ENCODE data around the gene PNPLA7. TPM values are rescaled to one million over a fixed set of nuclear protein-coding genes. Genes with fewer than 3 reads are reported as not detected.

Gene PNPLA7
- total RNA-seq, 4 donors from 2014 or later, result 10.1 to 23.6 (median 11.6) TPM

GRCh38 chr9:137501457-137501856 lies 48.7 kb downstream of the PNPLA7 start:
- H3K4me1 ChIP-seq, result no peaks in the 10 kb centered on the region
- no peak overlapping the region for H3K27ac ChIP-seq
- H3K4me3 ChIP-seq (replicated peaks in 1 of 3), result no peak overlapping the region
- no peak for DNase-seq
- TF ChIP-seq CTCF (IDR thresholded peaks at IDR 0.05) (no peak), POLR2A (IDR thresholded peaks at IDR 0.05) (no peak)
- H3K27me3 ChIP-seq, result no peaks in the 10 kb centered on the region
- intact Hi-C loops (cut with DNase I), result no loop called here
- WGBS, 2 donors, result 85 to 92% methylated on average over 10 to 12 of the region's 12 CpGs
- no peaks in the 10 kb centered on the region for H3K9me3 ChIP-seq
- peaks cover 0 to 15% of the 10 kb centered on the region in 2 donors for H3K36me3 ChIP-seq

- Histone ChIP-seq H3K27me3 (no peaks in the 10 kb centered on the region), H3K36me3 (peaks cover 0 to 15% of the 10 kb centered on the region in 2 donors), H3K4me1 (no peaks in the 10 kb centered on the region), H3K9me3 (no peaks in the 10 kb centered on the region), H3K27ac (no peak overlapping the region), H3K4me3 (replicated peaks in 1 of 3) (no peak overlapping the region)
- 94 to 95% methylated on average over 38 to 39 of the region's 45 CpGs for WGBS, 2 donors
- intact Hi-C loops (cut with DNase I), result no loop called here
- no peak for DNase-seq
- no peak for TF ChIP-seq POLR2A (IDR thresholded peaks at IDR 0.05)
These were observed 49.4 kb downstream of the PNPLA7 start for GRCh38 chr9:137500666-137501397.

- WGBS, 2 donors, result 93 to 96% methylated on average over 18 to 36 of the region's 36 CpGs
- Histone ChIP-seq H3K4me3 (replicated peaks in 1 of 3) (no peak overlapping the region), H3K4me1 (no peaks in the 10 kb centered on the region), H3K27ac (no peak overlapping the region), H3K36me3 (peaks cover 0 to 15% of the 10 kb centered on the region in 2 donors), H3K27me3 (no peaks in the 10 kb centered on the region), H3K9me3 (no peaks in the 10 kb centered on the region)
- intact Hi-C loops (cut with DNase I), result no loop called here
- no peak for DNase-seq
- TF ChIP-seq POLR2A (IDR thresholded peaks at IDR 0.05), result no peak
- TF ChIP-seq CTCF (IDR thresholded peaks at IDR 0.05), result no peak
These were observed 50.1 kb downstream of the PNPLA7 start for GRCh38 chr9:137499858-137500661.

GRCh38 chr9:137499416-137499815 lies 50.8 kb downstream of the PNPLA7 start:
- no peak overlapping the region for H3K27ac ChIP-seq
- no peaks in the 10 kb centered on the region for H3K27me3 ChIP-seq
- H3K4me3 ChIP-seq (replicated peaks in 1 of 3), result no peak overlapping the region
- DNase-seq, result no peak
- H3K36me3 ChIP-seq, result peaks cover 0 to 15% of the 10 kb centered on the region in 2 donors
- TF ChIP-seq CTCF (IDR thresholded peaks at IDR 0.05), result no peak
- no peak for TF ChIP-seq POLR2A (IDR thresholded peaks at IDR 0.05)
- H3K9me3 ChIP-seq, result no peaks in the 10 kb centered on the region
- WGBS, 2 donors, result 91% methylated on average over 8 of the region's 16 CpGs; no CpG with 5 or more reads in 1 of the 2 donors
- H3K4me1 ChIP-seq, result no peaks in the 10 kb centered on the region
- intact Hi-C loops (cut with DNase I), result no loop called here

GRCh38 chr9:137498720-137499150 lies 51.5 kb downstream of the PNPLA7 start:
- intact Hi-C loops (cut with DNase I), result no loop called here
- Histone ChIP-seq H3K27ac (no peak overlapping the region), H3K4me3 (replicated peaks in 1 of 3) (no peak overlapping the region), H3K9me3 (no peaks in the 10 kb centered on the region), H3K27me3 (no peaks in the 10 kb centered on the region), H3K4me1 (no peaks in the 10 kb centered on the region), H3K36me3 (peaks cover 0 to 15% of the 10 kb centered on the region in 2 donors)
- WGBS, 2 donors, result 92 to 96% methylated on average over 15 of the region's 16 CpGs
- TF ChIP-seq POLR2A (IDR thresholded peaks at IDR 0.05) (no peak), CTCF (IDR thresholded peaks at IDR 0.05) (no peak)
- no peak for DNase-seq

All from thyroid gland (tissue), 4 donors.